RWPE2 (cell line): ENCODE measurements around the gene B3GNT2.

Experiments used
- ATAC-seq: fragments of 200-7000 bp; cut with Tn5 transposase; 3 replicates; pipeline ENCODE4 v1.9.1; 2021; ENCODE audit warnings: low read depth
- DNase-seq: peaks from one replicate; pipeline ENCODE4 v3.0.0-alpha.2; 2020; ENCODE audit warnings: low spot score
- H3K27ac ChIP-seq: fragments of 450-650 bp; 2 replicates; pipeline ENCODE4 v1.5.1; 2017; ENCODE audit warnings: mild to moderate bottlenecking; ENCODE audit not compliant: poor library complexity, severe bottlenecking
- H3K27me3 ChIP-seq: fragments of 250-450 bp; sonication (Bioruptor Pico); 2 replicates; pipeline ENCODE4 v1.5.1; 2021; ENCODE audit warnings: mild to moderate bottlenecking, moderate library complexity; ENCODE audit not compliant: insufficient read depth, poor library complexity, severe bottlenecking
- H3K36me3 ChIP-seq: fragments of 250-450 bp; sonication (Bioruptor Pico); 2 replicates; pipeline ENCODE4 v1.5.1; 2020; ENCODE audit warnings: low read depth, mild to moderate bottlenecking, moderate library complexity
- H3K4me1 ChIP-seq: fragments of 250-450 bp; sonication (Bioruptor Pico); 2 replicates; pipeline ENCODE4 v1.5.1; 2021; ENCODE audit warnings: mild to moderate bottlenecking, moderate library complexity; ENCODE audit not compliant: insufficient read depth, poor library complexity, severe bottlenecking
- H3K4me3 ChIP-seq: fragments of 250-450 bp; sonication (Bioruptor Pico); 2 replicates; pipeline ENCODE4 v1.5.1; 2021; ENCODE audit warnings: mild to moderate bottlenecking, moderate library complexity; ENCODE audit not compliant: severe bottlenecking
- H3K9me3 ChIP-seq: fragments of 250-450 bp; sonication (Bioruptor Pico); 2 replicates; pipeline ENCODE4 v1.5.1; 2021; ENCODE audit warnings: mild to moderate bottlenecking, moderate library complexity; ENCODE audit not compliant: severe bottlenecking
- CTCF ChIP-seq: fragments of 450-650 bp; IDR thresholded peaks from one replicate; pipeline ENCODE4 v1.5.1; 2017; ENCODE audit warnings: mild to moderate bottlenecking, moderate library complexity; ENCODE audit not compliant: poor library complexity, severe bottlenecking

The B3GNT2 gene

GRCh38 chr2:62219407-62220159, 23.7 kb downstream of the B3GNT2 start:
- H3K27ac ChIP-seq: no peak overlapping the region
- H3K36me3 ChIP-seq: peaks cover 22% of the 10 kb centered on the region
- ATAC-seq (no peak), DNase-seq (no peak)
- peaks cover 19% of the 10 kb centered on the region for H3K4me1 ChIP-seq
- no peak overlapping the region for H3K4me3 ChIP-seq
- H3K9me3 ChIP-seq: no peaks in the 10 kb centered on the region
- no peak for TF ChIP-seq CTCF
- no peaks in the 10 kb centered on the region for H3K27me3 ChIP-seq

- no peak for TF ChIP-seq CTCF
- DNase-seq (no peak), ATAC-seq (0 out of 3 replicates have a peak, but pooled peaks have one; percentile 19)
- Histone ChIP-seq H3K4me1 (peaks cover 16% of the 10 kb centered on the region), H3K27ac (no peak overlapping the region), H3K4me3 (no peak overlapping the region), H3K36me3 (peaks cover 27% of the 10 kb centered on the region), H3K9me3 (no peaks in the 10 kb centered on the region), H3K27me3 (no peaks in the 10 kb centered on the region)
Observed at GRCh38 chr2:62221141-62221540, 25.2 kb downstream of the B3GNT2 start.

- DNase-seq: no peak
- H3K4me1 ChIP-seq: peaks cover 6% of the 10 kb centered on the region
- no peak overlapping the region for H3K4me3 ChIP-seq
- no peak overlapping the region for H3K27ac ChIP-seq
- no peak for ATAC-seq
- no peak for TF ChIP-seq CTCF
- no peaks in the 10 kb centered on the region for H3K27me3 ChIP-seq
- no peaks in the 10 kb centered on the region for H3K9me3 ChIP-seq
- peaks cover 27% of the 10 kb centered on the region for H3K36me3 ChIP-seq
Observed at GRCh38 chr2:62222171-62222570, 26.3 kb downstream of the B3GNT2 start.

- no peak overlapping the region for H3K4me3 ChIP-seq
- H3K4me1 ChIP-seq: peaks cover 4% of the 10 kb centered on the region
- no peaks in the 10 kb centered on the region for H3K9me3 ChIP-seq
- DNase-seq: no peak
- no peak for TF ChIP-seq CTCF
- no peak for ATAC-seq
- no peak overlapping the region for H3K27ac ChIP-seq
- no peaks in the 10 kb centered on the region for H3K27me3 ChIP-seq
- H3K36me3 ChIP-seq: peaks cover 27% of the 10 kb centered on the region
Observed at GRCh38 chr2:62222674-62223073, 26.8 kb downstream of the B3GNT2 start.

GRCh38 chr2:62224976-62225375, 29.1 kb downstream of the B3GNT2 start:
- no peaks in the 10 kb centered on the region for H3K9me3 ChIP-seq
- no peaks in the 10 kb centered on the region for H3K4me1 ChIP-seq
- no peaks in the 10 kb centered on the region for H3K27me3 ChIP-seq
- DNase-seq (no peak), ATAC-seq (no peak)
- H3K27ac ChIP-seq: no peak overlapping the region
- H3K4me3 ChIP-seq: no peak overlapping the region
- TF ChIP-seq CTCF: no peak
- peaks cover 27% of the 10 kb centered on the region for H3K36me3 ChIP-seq
